Neural crest cell (in vitro differentiated cells): ENCODE data around the gene ABCA2. TPM values are rescaled to one million over a fixed set of nuclear protein-coding genes. Genes with fewer than 3 reads are reported as not detected.

Experiments used
- DNase-seq: peaks from one replicate; pipeline ENCODE4 v3.0.0; 2021; ENCODE audit warnings: low read depth, mixed read lengths, low spot score
- H3K27ac Mint-ChIP-seq: one replicate; pipeline ENCODE4 v1.8.0; 2021; ENCODE audit warnings: mild to moderate bottlenecking, mixed read lengths; ENCODE audit not compliant: unreplicated experiment
- H3K27me3 Mint-ChIP-seq: 2 replicates; pipeline ENCODE4 v1.8.0; 2021; ENCODE audit warnings: low read depth, mild to moderate bottlenecking, mixed read lengths
- H3K36me3 Mint-ChIP-seq: 2 replicates; pipeline ENCODE4 v1.8.0; 2021; ENCODE audit warnings: low read depth, mild to moderate bottlenecking, mixed read lengths
- H3K4me1 Mint-ChIP-seq: 2 replicates; pipeline ENCODE4 v1.8.0; 2021; ENCODE audit warnings: mixed read lengths
- H3K4me3 Mint-ChIP-seq: one replicate; pipeline ENCODE4 v1.8.0; 2021; ENCODE audit warnings: mild to moderate bottlenecking, mixed read lengths
- H3K9me3 Mint-ChIP-seq: 2 replicates; pipeline ENCODE4 v1.8.0; 2021; ENCODE audit warnings: mixed read lengths
- CTCF ChIP-seq: fragments of 200-600 bp; sonication (generic); conservative IDR thresholded peaks from 2 replicates; pipeline ENCODE4 v1.5.0; 2021; ENCODE audit warnings: antibody characterized with exemption, mild to moderate bottlenecking
- total RNA-seq: library from RNA; stranded (reverse); gene quantifications from 2 replicates; pipeline ENCODE4 v1.2.1, GENCODE V29; 2021

The ABCA2 gene
- total RNA-seq, 1 donor from 2014 or later: 37.1 TPM

- TF ChIP-seq CTCF: no peak
- H3K9me3 Mint-ChIP-seq: no peaks in the 10 kb centered on the region
- DNase-seq: no peak
Measured at GRCh38 chr9:136969774-136970173, 58.3 kb downstream of the ABCA2 start.

GRCh38 chr9:136969150-136969549 lies 58.9 kb downstream of the ABCA2 start:
- peaks cover 11% of the 10 kb centered on the region for H3K4me1 Mint-ChIP-seq
- no peak overlapping the region for H3K4me3 Mint-ChIP-seq
- H3K36me3 Mint-ChIP-seq: no peaks in the 10 kb centered on the region
- H3K27me3 Mint-ChIP-seq: no peaks in the 10 kb centered on the region
- no peak for DNase-seq
- no peaks in the 10 kb centered on the region for H3K9me3 Mint-ChIP-seq
- H3K27ac Mint-ChIP-seq: no peak overlapping the region
- no peak for TF ChIP-seq CTCF

More at GRCh38 chr9:136969774-136970173, 58.3 kb downstream of the ABCA2 start:
- H3K4me1 Mint-ChIP-seq: peaks cover 11% of the 10 kb centered on the region
- H3K27me3 Mint-ChIP-seq: no peaks in the 10 kb centered on the region
- H3K4me3 Mint-ChIP-seq: no peak overlapping the region
- no peak overlapping the region for H3K27ac Mint-ChIP-seq
- H3K36me3 Mint-ChIP-seq: no peaks in the 10 kb centered on the region

GRCh38 chr9:136968333-136969127 lies 59.5 kb downstream of the ABCA2 start:
- Mint-ChIP-seq H3K4me1 (peaks cover 11% of the 10 kb centered on the region), H3K4me3 (no peak overlapping the region), H3K27ac (peak overlapping the region; percentile 27), H3K27me3 (no peaks in the 10 kb centered on the region), H3K36me3 (no peaks in the 10 kb centered on the region), H3K9me3 (no peaks in the 10 kb centered on the region)
- no peak for TF ChIP-seq CTCF
- DNase-seq: no peak

GRCh38 chr9:136965771-136966484 lies 62.1 kb downstream of the ABCA2 start:
- Mint-ChIP-seq H3K27me3 (no peaks in the 10 kb centered on the region), H3K36me3 (no peaks in the 10 kb centered on the region), H3K27ac (peak overlapping the region; percentile 91), H3K9me3 (no peaks in the 10 kb centered on the region), H3K4me3 (no peak overlapping the region), H3K4me1 (peaks cover 16% of the 10 kb centered on the region)
- TF ChIP-seq CTCF: no peak
- DNase-seq: no peak

GRCh38 chr9:136964833-136965422 lies 63.1 kb downstream of the ABCA2 start:
- DNase-seq: no peak
- H3K4me1 Mint-ChIP-seq: peaks cover 16% of the 10 kb centered on the region
- H3K4me3 Mint-ChIP-seq: no peak overlapping the region
- TF ChIP-seq CTCF: no peak
- no peaks in the 10 kb centered on the region for H3K36me3 Mint-ChIP-seq
- no peaks in the 10 kb centered on the region for H3K27me3 Mint-ChIP-seq
- no peaks in the 10 kb centered on the region for H3K9me3 Mint-ChIP-seq
- no peak overlapping the region for H3K27ac Mint-ChIP-seq
